GM21515 (cell line): Measurements from ENCODE around the gene EFCAB7.

Source experiments
- ATAC-seq: cut with Tn5 transposase; IDR thresholded peaks from one replicate; pipeline ENCODE4 v1.9.1; 2021; ENCODE audit not compliant: unreplicated experiment

Gene EFCAB7

GRCh38 chr1:63522891-63523728, at the start of gene EFCAB7, which contains the start of gene ITGB3BP:
TSS of gene EFCAB7 (plus strand) at chr1:63523525. CDS start at chr1:63525573, 2,048 bp downstream.
TSS of gene ITGB3BP (minus strand) at chr1:63523225. CDS start at chr1:63523133, 92 bp downstream.
- ATAC-seq: peak; percentile 83

DNA sequence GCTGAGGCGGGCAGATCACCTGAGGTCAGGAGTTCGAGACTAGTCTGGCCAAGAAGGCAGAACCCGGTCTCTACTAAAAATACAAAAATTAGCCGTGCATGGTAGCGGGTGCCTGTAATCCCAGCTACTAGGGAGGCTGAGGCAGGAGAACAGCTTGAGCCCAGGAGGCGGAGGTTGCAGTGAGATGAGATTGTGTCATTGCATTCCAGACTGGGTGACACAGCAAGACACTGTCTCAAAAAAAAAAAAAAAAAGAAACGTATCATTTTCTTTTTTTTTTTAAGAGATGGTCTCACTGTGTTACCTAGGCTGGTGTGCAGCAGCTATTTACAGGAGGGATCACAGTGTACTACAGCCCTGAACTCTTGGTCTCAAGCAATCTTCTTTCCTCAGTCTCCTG, 47.6 kb upstream of the EFCAB7 start:
- no peak for ATAC-seq

DNA sequence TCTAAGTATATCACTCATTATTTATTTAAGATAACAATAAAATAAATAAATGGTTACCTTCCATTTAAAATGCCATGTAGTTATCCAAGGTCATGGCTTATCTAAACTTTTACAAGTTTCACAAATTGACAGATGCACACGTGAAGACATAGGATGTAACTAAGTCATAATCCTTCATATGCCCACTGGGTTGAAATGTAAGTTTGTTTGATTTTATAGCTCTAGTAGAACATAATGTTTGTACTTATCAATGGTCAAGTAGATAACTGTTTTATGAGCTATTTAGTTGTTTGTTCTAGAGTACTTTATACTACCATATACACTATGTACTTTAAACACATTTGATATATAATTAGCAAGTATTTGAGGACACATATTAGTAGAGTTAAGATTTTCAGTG, 43.3 kb upstream of the EFCAB7 start:
- no peak for ATAC-seq

GRCh38 chr1:63486629-63487028, 36.7 kb upstream of the EFCAB7 start:
- ATAC-seq: no peak

DNA sequence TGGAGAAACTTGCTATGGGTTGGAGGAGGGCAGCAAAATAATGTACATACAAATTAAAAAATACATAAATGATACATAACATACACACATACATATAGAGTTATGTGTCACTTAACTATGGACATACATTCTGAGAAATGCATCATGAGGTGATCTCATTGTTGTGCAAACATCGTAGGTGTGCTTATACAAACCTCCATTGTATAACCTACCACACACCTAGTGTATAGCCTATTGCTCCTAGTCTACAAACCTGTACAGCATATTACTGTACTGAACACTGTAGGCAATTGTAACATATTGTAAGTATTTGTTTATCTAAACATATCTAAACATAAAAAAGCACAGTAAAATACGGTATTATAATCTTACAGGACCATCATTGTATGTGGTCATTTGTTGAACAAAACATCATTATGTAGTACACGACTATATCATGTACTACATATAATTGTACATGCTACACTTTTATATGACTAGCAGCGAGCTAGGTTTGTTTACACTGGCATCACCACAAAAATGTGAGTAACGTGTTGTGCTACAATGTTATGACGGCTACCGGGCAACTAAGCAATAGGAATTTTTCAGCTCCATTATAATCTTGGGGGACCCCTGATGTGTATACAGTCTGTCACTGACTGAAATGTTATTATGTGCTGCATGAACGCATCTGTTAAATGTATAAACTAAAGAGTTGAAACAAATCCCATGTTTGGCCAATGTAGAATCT, 35.8 kb upstream of the EFCAB7 start:
- ATAC-seq: no peak

- no peak for ATAC-seq
Measured at GRCh38 chr1:63497577-63497976, 25.7 kb upstream of the EFCAB7 start.

GRCh38 chr1:63498106-63498505, 25.2 kb upstream of the EFCAB7 start:
- no peak for ATAC-seq

GRCh38 chr1:63501256-63501655, 22.1 kb upstream of the EFCAB7 start:
- no peak for ATAC-seq

DNA sequence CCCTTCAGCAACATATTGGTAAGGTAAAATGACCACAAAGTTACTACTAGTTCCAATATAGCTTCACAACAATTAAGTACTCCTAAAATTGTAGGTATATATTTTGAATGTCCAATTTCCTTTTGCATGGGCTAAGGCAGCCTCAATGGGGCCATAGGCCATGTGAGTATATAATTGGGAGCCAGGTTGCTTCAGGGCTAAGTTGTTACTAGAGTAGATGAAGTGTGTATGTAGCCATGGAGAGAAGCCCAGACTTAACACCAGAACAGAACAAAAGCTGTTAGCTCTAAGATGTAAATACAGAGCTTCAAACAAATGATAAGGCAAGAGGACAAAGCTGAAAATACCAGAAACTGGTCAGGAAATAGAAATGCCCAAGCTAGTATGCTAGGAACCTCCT, 16.5 kb upstream of the EFCAB7 start:
- ATAC-seq: no peak

- ATAC-seq: no peak
Measured at GRCh38 chr1:63509718-63510117, 13.6 kb upstream of the EFCAB7 start.

- ATAC-seq: no peak
Measured at GRCh38 chr1:63512584-63512983, 10.7 kb upstream of the EFCAB7 start.

- ATAC-seq: no peak
Measured at GRCh38 chr1:63516629-63517028, 6.7 kb upstream of the EFCAB7 start.

GRCh38 chr1:63523738-63524137, 413 bp downstream of the EFCAB7 start:
- peak; percentile 25 for ATAC-seq

GRCh38 chr1:63524201-63524600, 876 bp downstream of the EFCAB7 start:
- no peak for ATAC-seq

- no peak for ATAC-seq
Measured at GRCh38 chr1:63532727-63533126, 9.4 kb downstream of the EFCAB7 start.

DNA sequence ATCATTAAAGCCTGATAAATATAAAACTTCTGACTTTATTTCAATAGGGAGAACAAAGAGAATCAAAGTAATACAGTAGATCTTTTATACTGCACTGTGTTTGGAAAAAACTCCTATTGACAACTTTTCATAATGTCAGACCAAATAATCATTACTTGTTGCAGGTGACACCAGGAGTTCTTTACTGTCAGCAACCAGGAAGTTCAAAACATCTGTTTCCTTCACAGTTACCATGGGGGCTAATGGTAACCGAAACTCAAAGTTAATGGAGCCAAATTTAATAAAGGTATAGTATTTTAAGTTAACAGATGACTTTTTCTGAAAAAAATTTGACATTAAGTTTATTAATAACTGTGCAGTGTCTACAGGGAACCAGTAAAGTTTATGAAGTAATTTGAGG, 10.6 kb downstream of the EFCAB7 start:
- ATAC-seq: no peak

DNA sequence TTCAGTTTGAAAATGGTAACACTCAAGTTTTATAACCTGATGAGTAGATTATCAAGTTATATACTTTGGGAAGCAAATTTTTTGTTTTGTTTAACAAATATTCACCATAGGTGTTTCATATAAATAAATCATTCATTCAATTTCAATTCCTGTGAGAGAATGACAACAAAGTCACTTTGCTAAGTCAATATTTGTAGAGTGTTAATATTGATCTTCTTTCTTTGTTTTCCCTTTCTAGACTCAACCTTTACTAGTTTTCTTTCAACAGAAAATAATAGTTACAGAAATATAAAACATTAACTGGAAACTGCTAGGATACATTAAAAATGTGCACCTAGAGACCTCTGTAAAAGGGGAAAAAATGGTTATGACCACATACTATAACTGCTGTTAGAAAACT, 11.1 kb downstream of the EFCAB7 start:
- no peak for ATAC-seq

GRCh38 chr1:63537006-63537405, 13.7 kb downstream of the EFCAB7 start:
- ATAC-seq: no peak

DNA sequence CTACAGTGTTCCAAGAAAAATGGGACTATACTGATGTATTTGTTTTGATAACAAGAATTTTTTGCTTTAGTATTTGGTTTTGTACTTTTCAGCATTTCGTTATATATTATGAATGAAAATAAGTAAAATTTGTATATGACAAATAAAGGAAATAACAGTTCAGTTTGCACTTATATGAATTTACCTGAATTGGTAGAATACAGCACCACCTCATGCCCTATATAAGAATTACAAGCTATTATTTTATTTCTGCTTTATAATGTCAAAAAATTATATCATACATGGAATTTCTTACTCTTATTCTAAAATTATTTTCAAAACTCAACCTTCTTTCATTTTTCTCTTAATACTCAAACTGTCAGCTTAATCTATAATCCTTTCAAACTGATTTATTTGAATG, 14.6 kb downstream of the EFCAB7 start:
- no peak for ATAC-seq

DNA sequence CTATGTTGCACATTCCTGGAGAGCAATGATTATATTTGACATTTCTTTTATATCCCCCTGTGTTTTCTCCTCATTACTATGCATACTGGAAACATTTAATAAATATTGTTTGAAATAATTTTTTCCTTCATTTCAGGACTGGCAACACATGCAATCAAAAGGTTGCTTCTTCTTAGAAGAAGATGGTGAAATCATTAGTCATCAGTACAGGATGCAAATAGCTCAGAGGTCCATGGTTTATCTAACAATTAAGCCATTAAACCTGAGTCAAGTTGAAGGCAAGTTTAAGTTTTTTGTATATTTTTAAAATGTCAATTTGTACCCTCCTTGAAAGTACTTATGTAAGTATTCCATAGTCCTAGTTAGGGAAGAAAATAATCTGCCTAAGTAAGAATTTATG, 22.5 kb downstream of the EFCAB7 start:
- ATAC-seq: no peak

DNA sequence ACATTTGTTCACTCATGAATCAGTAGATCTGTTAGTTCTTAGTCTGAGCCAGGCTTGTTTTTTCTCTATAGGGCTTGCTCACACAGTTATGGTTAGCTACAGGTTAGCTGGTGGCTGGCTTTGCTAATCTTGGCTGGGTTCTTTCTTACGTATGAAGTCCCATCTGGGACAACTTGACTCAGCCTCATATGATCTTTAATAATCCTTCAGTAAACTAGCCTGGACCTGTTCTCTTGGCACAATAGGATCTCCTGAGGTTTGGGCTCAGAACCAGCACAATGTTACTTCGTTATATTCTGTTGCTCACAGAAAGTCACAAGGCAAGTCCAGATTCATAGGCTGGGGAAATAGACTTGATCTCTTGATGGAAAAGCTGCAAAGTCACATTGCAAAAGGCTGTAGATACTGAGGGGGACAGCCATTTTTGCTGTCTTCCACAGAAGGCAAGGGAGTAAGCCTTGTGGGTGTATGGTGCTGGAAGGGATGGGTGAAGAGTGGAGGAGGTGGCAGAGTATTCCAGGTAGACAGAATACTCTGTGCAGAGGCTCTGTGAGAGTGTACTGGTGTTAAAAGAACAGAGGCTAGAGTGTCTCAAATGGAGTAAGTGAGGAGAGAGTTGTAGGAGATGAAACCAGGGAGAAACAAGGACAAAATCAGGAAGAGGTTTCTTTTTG, 24.4 kb downstream of the EFCAB7 start:
- ATAC-seq: no peak

GRCh38 chr1:63548303-63548702, 25.0 kb downstream of the EFCAB7 start:
- ATAC-seq: no peak
